Keratinocyte (primary cell): Measurements from ENCODE around the gene DDA1.

Experiments
- CTCF ChIP-seq, 3 experiments: IDR thresholded peaks in 1 of 3; conservative IDR thresholded peaks in 1 of 3; optimal IDR thresholded peaks in 1 of 3; 2 replicates in 2 of 3; 3 replicates in 1 of 3; pipeline versions ENCODE3 to v1.5.1; 2011; ENCODE audit warnings: low read length in 3 of 3, mild to moderate bottlenecking in 3 of 3, moderate library complexity in 2 of 3, control low read depth in 1 of 3, inconsistent platforms in 1 of 3; ENCODE audit not compliant: insufficient read depth in 2 of 3; ENCODE audit errors: extremely low read depth in 1 of 3
- EZH2 ChIP-seq: IDR thresholded peaks from one replicate; pipeline ENCODE4 v1.6.1; 2012; ENCODE audit warnings: inconsistent platforms, mild to moderate bottlenecking, low read length, moderate library complexity

DNA sequence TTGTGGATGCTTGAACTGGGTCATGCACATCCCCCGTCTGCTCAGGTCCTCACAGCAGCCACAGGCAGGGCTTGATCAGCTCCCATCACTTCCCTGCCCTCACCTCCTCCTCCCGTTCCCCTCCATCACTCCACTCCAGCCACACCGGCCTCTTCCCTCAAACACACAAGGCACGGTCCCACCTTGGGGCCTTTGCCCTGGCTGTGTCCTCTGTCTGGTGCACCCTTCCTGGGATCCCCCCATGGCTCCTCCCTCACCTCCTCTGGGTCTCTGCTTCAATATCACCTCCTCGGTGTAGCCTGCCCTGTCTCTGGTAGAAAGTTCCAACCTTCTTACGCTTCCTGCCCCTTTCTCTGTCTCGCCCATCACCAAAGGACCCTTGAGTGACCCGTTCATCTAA lies 44.0 kb downstream of the DDA1 start:
- no peak for TF ChIP-seq CTCF (optimal IDR thresholded peaks at IDR 0.05 in 1 of 3, IDR thresholded peaks at IDR 0.05 in 1 of 3, conservative IDR thresholded peaks at IDR 0.05 in 1 of 3; ENCODE audit: extremely low read depth in 1 of 3, insufficient read depth in 2 of 3, low read length in 3 of 3)
- no peak for TF ChIP-seq EZH2
